NCI-H2081 (cell line): ENCODE measurements around the gene MECR.

Experiments used
- DNase-seq, 2 experiments: peaks; one replicate each; lab custom pipeline; 2025; lab: John Stamatoyannopoulos, UW

The MECR gene

DNA sequence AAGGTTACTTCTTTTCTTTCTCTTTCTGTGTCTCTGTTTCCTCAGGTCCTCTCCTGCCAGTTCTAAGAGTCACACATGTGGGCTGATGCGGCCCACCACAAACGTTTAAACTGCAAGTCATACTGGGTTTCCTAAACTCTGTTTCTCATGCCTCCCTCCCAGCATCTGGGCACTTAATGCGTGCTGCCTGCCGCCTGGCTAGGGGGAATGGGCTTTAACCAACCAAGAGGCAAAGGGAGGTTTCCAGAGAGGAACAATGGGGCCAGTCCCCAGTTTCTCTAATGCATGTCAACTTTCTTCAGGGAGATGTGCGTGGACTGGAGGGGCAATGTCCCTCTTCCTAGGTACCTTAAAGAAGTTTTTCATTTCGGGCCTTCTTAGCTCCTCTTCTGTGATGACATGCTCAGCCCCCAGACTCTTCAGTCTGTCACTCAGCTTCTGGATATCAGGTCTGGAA lies 29.1 kb downstream of the MECR start:
- no peak for DNase-seq

DNA sequence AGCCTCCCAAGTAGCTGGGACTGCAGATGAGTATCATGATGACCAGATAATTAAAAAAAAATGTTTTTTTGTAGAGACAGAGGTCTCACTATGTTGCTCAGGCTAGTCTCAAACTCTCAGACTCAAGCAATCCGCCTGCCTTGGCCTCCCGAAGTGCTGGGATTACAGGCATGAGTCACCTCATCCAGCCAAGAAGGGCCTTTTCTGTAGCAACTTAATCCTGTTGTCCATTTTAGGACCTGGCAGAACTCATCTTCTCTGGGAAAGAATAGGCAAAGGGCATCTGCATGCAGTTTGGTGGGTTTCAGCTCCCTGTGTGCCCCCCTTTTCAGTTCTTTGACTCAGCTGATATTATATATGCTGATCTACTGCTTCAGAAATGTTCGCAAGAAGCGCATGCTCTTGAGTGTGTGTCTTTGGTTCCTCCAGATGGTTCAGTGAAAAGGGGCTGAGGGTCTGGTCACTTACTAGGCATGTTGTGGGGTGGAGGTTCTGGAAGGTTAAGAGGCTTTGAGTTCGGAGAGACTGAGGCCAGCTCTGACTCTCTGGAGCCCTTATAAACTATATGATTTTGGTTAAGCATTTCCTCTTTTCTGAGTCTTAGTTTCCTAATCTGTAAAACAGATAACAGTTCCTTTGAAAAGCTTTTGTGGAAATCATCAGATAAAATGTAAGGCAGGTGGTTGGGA lies 29.7 kb downstream of the MECR start:
- no peak for DNase-seq

DNA sequence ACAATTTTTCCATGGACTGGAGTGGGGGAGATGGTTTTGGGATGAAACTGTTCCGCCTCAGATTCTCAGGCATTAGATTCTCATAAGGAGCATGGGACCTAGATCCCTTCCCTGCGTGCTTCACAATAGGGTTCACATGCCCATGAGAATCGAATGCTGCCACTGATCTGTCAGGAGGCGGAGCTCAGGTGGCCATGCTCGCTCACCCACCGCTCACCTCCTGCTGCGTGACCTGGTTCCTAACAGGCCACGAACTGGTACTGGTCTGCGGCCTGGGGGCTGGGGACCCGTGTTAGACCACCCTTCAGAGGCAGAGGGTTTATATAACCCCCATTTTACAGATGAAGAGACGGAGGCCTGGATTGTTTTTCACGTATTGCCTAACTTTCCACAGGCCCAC lies 32.7 kb downstream of the MECR start:
- DNase-seq, result no peak

DNA sequence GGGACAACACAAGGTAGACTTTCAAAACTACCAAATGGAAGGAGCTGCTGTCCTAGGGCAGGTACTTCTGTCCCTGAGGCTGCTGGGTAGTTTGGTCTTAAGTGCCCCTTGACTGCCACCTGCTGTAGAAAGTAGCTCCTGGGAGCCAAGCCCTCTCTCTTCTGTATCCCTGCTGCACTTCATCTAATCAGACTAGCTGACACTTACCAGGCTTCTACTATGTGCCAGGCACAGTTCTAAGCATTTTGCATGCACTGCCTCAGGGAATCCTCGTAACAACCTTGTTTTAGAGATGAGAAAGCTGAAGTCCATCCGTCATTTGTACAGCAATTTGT lies 33.2 kb downstream of the MECR start:
- peak in 1 of 2 experiments; percentile 17 for DNase-seq

DNA sequence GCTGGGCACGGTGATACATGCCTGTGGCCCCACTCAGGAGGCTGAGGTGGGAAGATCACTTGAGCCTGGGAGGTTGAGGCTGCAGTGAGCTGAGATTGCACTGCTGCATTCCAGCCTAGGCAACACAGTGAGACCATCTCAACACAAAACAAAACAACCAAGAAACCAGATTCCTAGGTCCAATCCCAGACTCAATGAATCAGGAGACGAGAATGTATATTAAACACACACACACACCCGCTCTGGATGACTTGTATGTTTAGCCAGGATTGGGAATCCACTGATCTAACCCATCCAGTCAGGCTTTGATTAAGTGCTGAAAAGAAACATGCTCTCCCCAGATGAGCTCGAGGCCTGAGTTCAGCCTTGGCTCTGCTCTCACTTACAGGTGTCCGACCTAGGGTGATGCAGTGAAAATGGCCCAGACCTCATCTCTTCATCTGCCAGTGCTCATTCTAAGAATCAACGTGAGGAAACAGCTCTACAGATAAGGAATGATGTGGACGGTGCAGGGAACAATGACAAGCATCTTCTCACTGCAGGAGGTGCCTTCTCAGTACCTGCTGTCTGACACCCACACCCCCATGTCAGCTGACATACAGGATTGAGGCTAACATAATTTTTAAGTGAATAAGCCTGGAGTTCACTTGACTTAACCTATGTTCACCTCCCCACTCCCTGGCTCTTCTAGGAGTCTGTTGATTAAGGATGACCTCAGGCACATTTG lies 33.7 kb downstream of the MECR start:
- no peak for DNase-seq

DNA sequence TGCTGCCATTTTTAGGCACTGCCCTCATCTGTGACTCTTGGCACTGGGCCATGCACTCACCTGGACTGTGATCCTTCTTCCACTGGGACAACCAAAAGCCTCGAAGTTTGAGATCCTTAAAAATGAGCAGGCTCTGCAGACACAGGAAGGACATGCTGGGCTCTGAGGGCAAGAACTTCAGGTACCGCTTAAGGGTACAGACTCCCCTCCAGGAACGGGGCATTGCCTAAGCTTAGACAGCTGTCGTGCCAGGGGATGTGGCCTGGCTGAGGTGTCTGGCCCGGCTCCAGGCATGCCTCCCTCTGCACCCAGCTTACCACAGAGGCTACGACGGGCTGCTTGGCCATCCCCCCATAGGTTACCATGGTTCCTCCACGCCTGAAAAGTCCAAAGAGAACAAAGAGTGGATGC lies 34.8 kb downstream of the MECR start:
- peak in 1 of 2 experiments; percentile 25 for DNase-seq

DNA sequence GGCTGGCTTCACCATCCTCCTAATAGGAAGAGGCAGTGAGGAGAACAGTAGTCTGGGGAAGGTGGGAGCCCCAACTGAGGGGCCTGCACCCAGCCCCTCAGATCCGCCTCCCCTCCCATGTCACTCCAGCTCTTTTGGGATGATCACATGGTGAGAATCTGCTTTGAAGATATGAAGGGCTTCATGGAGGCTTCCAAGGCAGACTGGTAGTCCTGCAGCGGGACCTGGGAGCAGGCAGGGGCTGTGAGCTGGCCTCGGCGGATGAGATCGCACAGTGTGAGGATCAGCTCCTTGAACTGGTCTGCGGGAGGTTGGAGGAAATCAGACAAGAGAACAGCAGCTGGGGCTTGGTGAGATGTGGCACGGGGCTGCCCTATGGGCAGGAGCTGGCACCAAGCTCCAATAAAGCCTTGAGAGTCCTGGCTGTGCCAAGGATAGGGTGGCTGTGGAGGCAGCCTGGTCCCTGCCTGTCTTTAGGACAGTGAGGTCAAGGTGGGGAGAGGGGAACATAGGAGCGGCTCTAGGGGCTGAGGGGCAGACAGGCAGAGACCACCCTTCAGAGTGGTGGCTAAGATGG lies 36.8 kb downstream of the MECR start:
- DNase-seq, result no peak

DNA sequence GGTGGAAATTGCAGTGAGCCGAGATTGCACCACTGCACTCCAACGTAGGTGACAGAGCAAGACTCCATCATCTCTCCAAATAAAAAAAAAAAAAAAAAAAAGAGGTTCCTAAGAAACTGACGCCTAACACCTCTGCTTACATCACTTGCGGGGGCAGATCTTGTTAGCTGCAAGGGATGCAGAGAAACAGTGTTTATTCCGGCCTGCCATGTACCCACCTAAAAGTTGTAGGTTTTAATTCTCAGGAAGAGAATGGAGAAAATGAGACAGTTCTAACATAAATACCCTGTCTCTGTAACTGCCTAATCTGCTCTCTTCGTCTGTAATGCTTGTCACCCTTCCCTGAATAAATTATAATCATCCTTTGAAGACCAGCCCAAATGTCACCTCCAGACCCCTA lies 40.0 kb downstream of the MECR start:
- no peak for DNase-seq

DNA sequence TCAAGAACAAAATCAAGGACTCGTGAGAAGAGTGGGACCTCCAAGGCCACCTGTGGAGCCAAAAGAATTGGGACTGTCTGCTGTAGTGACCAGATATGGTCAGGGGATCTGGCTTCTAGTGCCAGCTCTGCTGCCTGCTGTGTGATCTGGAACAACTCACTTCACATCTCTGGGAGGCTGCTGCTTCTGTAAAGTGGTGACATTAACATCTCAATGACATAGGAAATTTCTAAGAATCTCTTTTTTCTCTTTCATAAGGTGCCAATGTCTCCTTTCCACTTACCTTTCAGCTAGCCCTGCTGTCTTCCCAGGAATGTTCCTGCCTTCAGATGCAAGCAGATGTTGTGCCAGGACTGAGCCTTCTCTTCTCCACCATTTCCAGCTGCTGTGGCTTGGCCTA lies 44.0 kb downstream of the MECR start:
- DNase-seq, result no peak

DNA sequence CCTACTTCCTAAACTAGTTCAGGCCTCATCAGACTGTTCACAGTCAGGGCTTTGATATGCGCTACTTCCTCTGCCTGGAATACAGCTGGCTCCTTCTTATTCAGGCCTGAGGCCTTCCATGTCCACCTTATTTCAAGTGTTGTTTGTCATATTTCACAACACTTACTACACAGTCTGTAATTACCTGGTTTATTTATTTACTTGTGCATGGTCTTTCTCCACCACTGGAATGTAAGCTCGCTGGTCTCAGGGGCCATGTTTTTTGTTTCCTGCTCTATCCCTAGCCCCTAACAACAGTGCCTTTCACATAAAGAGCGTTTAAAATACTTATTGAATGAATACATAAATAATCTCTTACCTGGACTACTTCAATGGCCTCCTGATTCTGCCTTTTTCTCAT lies 44.5 kb downstream of the MECR start:
- no peak for DNase-seq

DNA sequence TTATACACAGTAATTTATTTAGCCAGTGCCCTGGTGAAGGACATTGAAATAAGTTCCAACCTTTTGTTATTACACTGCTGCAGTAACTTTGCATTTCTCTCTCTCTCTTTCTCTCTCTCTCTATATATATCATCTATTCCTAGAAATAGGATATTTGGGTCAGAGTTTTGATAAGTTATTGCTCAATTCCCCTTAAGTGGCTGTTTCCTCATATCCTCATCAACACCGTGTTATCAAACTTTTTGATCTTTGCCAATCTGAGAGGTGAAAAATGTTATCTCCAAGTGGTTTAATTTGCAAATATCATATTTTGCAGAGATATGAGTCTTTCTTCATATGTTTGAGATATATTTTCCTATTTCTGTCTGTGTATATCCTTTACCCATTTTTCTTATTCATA lies 47.4 kb downstream of the MECR start:
- no peak for DNase-seq

DNA sequence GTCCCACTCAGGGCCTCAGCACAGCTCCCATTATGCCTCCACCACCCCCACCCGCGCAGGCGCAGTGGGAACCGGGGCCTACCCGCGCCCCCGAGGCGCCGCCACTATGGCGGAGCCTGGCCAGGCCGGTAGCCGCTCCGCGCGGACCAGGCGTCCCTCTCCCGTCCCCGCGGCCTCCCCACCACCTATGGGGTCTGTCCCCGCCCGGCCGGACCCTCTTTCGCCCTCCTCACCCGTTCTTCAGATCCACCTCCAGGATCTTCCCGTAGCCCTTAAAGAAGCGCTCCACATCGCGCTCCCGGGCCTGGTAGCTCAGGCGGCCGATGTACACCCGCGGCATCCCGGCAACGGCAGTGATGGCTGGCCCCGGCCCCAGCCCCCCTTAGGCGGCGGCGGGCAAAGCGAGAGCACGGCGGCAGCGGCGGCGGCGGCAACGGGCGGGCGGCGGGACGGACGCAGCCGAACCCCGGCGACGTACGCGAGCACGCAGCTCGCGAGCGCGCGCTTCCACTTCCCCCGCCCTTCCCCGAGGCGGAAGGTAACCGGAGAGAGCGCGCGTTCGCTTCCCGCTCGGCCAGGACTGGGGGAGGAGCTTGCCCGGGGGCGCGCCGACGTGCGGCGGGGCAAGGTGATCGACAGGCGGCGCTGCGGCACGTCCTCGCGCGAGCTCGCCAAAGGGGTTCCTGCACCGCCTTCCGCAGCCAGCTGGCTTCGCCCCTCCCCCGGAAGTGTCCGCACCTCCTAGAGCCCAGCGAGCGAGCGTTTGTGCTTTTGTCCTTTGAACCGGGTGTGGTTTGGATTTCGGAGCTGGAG lies 49.1 kb downstream of the MECR start, which contains the start of gene SRSF4:
Gene SRSF4, minus strand, starts transcription at position 488 of the 813 bp plus-strand sequence. Its CDS starts 148 bp downstream, at position 340.
- DNase-seq, result peak; percentile 99

DNA sequence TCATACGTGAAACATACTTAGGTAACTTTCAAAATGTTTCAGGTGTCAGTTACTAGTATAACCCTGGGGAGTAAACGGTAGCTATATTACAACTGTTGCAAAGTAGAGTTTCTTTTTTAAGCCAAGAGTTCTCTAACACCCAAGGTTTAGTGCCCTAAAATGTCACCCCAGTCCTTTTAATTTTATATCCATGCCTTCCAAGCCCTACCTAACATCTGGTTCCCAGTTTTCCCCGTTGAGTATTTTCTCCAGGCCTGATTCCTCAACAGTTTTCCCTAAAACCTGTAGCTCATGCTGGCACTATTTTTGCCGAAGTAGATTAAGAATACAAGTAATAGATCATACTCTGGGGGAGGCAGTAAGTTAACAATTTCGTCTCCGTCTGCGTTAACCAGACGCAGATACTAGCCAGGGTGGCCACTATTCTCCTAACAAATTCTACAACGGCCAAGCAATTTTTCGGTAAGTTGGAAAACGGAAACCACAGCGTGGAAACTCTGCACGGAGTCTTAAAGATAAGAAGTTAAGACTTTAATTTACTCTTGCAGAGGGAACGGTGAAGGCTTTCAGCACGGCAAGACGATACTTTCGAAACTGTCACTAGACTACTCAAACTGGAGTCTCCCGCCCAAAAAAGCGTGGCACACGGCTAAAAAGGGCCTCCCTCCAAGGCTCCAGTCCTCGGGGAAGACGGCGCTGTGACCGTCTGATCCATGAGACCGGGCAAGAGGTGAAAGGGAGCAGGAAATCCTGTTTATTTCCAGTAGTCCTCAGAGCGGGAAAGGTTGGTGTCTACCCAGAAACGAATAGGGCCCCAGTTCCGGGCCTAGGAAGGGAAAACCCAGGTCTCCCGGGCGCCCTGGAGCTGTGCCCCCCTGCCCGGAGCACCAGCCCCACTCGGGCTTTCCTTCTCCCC lies 50.0 kb downstream of the MECR start:
- no peak for DNase-seq

DNA sequence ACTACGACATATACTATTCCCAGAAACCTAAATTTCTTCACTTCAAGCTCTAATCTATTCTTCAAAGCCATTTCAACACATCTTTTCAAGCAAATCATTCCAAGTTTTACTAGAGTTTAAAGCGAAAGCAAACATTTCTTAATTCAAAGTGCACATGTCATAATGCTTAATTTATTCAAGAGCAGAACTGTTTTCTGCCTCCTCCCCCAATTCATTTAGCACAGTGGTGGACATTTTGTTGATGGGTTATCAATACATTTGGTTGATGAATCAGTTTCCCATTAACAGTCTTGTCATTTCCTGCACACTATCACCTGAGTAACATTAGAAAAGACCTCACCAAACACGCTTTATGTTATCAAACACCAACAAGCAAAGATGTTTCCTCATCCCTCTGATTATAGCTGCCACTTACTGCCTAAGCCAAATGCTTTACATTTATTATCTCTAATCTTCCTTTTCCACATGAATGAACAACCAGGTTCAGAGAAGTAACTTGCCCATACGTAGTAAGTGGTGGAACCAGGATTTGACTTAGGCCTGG lies 51.0 kb downstream of the MECR start:
- no peak for DNase-seq

DNA sequence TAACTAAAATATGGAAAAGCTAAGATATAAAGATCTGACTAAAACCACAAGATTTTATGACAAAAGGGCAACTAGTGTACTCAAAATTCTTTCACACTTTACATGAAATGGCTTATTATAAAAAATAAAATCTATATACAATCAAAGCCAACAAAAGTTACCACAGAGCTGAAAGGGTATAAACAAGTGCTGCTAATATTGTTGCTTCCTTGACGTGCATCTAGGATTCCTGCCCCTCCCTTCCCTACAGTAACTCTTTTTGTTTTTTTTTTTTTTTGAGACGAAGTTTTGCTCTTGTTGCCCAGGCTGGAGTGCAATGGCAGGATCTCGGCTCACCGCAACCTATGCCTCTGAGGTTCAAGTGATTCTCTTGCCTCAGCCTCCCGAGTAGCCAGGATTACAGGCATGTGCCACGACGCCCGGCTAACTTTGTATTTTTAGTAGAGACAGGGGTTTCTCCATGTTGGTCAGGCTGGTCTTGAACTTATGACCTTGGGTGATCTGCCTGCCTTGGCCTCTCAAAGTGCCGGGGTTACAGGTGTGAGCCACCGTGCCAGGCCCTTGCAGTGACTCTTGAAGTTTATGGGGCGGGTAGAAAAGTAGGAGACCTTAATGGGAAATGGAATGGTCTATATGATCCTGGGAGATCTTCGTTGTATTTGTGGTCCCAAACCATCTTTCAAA lies 53.6 kb downstream of the MECR start:
- DNase-seq, result no peak

DNA sequence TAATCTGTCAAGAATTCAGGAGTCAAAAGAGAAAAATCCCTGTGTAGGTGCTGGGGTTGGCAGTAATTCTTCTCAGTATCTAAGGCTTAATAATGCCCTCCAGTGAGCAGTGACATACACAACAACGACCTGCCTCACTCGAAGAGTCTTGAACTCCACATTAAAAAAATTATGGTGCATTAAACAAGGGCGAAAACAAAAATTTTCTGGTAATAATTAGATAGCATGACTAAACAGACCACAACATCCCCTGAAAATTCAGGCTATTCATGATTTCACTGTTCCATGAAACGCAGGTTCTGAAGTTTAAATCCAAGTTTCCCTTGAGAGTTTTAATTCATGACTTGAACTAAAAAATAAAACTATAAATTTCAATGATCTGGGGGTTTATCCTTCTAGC lies 54.2 kb downstream of the MECR start:
- DNase-seq, result no peak

DNA sequence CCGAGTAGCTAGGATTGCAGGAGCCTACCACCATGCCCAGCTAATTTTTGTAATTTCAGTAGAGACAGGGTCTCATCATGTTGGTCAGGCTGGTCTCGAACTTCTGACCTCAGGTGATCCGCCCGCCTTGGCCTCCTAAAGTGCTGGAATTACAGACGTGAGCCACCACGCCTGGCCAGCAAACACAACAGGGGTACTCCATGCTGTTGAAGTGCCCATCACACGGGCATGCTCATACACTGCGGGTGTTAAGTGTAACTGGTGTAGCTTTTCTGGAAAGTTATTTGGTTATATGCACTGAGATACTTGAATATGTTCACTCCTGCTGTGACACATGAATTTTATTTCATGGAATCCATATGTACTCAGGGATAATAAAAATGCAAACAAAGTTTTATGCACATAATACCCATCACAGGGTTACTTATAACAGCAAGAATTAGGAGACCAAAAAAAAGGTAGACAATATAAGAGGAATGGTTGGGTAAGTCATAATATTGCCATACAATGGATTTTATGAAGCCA lies 58.3 kb downstream of the MECR start:
- DNase-seq, result no peak

DNA sequence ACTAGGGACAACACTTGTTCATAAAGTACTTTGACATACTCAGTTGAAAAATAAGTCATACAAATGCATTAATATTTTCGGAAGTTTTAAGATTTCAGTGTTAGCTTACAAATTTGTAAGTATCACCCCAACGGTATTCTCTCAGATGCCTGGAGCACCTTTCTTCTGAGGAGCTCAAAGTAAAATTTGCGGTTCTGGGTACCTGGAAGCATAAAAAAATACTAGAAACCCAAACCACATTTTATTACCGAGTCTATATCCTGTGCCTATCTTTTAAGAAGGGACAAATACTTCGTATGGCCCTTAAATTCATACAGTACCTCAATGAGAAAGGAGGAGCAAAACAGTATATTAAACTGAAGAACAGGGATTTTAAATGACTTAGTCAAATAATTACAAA lies 59.2 kb downstream of the MECR start:
- no peak for DNase-seq

DNA sequence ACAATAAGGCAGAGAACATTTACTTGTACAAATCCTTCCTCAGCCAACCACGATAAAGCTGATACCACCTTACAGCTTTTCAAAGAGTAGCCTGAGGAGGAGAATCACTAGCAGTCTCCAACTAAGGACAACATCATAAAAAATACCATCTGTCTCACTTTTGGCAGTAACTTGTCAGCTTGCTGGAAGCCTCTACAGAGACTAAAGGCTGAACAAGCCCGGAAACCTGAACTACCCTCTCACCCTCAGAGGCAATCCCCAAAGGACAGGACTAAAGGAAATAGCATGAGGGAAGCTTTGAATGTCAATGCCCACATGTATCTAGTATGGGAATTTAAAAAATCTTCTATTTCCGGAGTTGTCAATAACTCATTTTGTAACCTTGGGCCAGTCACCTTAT lies 59.6 kb downstream of the MECR start:
- DNase-seq, result no peak

DNA sequence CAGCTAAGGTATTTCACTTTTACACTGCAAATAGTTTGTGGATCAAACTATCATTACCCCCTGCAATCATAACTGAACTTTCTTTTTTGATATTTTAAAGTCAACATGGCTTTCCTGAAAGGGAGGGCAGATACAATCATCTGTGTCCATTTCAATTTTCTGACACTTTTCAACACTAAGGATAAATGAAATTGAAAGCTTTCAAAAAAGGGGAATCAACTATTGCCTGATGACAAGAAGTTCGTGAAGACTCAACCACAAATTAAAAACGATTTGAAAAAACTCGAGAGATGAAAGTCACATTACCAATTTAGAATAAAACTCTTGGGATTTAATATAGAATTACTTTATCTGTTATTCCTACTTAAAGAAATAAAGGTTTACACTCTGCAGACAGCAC lies 60.8 kb downstream of the MECR start:
- DNase-seq, result no peak
